Iris pigment epithelial cell (primary cell): Measurements from ENCODE around the gene CAPN8.

Source experiments
- DNase-seq: peaks from one replicate; pipeline ENCODE4 v3.0.0-alpha.2; 2011; ENCODE audit warnings: low read depth

The CAPN8 gene

DNA sequence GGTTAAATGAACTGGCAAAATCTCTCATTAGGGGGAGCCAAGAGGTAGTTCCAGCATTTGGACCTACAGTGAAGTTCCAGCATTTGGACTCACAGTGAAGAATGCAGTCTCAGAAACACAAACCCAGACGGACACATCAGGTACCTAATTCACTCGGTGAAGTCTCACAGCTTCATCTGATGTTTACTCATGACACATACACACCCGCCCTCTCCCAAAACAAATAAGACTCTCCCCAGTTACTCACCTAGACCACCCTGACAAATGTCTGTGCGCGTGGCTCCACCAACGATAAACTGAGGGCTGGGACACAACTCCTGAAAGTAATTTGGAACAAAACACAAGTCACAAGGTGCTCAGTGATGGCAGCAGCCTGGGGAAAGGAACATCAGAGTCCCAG lies 11.4 kb downstream of the CAPN8 start:
- DNase-seq, result no peak

DNA sequence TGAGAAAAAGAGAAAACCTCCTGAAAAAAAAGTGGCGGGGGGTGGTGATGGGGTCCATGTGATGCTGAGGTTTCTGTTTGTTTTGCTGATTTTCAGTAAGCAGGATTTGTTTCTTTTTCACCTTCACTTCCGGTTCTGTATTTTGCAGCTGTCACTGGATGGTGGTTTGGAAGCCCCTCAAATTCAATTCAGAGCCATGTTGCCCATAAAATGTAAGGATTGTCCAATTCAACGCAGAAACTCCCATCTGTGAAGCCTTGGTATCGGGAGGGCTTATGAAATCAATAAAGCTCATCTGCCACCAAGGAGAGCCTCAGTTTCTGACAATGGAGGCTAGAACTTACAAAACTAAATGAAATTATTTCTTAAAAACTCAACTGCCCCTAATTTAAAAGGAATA lies 12.1 kb downstream of the CAPN8 start:
- DNase-seq, result no peak

DNA sequence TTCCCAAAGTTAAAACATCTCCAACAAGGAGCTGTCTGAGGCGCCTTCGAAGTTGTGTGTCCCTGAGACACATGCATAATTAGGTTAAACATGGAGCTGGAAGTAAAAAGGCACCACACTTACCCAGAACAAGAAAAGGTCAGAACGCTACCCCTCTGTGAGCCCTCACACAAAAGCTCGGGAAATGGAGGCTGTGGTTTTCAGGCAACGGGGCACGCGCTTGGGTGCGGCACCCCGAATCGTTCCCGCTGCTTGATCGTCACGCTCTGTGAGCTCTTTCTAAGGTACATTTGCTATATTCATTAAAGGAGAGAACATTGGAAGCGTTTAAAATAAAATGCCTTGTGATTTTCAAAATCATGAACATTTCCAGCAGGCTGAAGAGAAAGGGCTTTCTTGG lies 12.5 kb downstream of the CAPN8 start:
- DNase-seq, result no peak

DNA sequence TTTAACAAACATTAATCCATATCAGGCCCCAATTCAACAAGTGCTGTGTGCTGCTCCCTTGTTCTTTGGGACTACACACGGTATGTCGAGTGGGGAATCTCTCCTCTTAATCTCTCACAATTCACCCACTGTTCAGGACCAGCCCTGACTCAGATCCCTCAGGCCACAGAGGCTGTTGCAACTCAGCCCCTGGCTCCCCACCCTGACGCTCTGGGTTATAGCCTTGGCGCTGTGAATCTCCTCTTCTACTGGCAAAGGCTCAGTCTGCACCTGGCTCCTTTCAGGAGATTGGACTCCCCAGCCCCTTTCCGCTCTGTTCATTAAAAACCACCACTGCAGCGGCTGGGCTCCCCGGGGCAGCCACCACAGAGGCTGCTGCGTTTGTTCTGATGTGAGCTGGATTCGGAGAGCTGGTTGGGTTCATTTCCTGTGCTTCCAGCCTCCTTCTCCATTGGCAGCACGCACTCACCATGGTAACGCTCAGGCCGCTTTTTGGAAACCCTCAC lies 13.0 kb downstream of the CAPN8 start:
- DNase-seq, result peak; percentile 18

DNA sequence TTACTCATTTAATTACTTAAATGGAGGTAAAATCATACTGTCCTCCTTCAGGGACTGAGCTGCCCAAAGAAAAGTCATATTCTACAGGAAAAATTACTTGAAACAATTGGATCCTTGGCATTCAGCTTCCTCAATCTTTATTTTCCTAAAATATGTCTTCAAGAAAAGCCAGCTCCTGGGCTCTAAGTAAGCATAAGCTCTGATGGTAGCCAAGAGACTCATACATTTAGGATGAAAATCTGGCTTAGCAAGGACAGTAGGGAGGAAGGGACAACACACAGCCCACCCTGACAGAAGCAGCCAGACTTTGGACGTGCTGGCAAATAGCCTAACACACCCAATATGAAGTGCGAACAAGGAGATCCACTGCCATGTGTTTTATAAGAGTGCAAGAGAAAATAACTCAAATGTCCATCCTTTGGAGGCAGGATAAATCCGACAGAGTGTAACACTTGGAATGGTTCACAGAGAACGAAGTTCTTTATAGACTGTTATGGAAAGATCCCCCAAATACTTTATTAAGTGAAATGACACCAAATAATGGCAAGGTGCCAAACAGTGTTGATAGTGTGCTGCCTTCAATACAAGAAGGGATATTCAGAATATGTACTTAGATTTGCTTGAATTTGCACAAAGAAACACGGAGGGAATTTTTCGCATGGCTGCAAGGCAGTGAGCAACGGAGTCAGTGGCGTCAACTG lies 14.1 kb downstream of the CAPN8 start:
- DNase-seq, result no peak

DNA sequence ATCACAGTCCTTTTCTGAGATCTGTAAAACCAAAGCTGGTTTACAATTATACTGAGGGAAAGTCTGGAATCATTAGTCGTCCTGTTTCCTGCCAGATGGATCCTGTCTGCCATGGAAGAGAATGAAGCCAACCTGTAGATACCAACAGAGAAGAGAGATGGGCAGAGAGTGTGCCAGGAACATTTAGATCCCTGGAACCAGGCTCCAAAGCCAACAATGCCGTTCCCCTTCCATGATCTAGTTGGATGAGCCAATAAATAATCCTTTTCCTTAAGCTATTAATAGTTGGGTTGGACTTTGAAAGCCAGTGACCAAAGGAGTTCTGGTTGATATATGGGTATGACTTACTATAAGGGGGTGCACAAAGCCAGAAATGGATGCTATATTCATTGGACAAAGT lies 15.0 kb downstream of the CAPN8 start:
- DNase-seq, result no peak

DNA sequence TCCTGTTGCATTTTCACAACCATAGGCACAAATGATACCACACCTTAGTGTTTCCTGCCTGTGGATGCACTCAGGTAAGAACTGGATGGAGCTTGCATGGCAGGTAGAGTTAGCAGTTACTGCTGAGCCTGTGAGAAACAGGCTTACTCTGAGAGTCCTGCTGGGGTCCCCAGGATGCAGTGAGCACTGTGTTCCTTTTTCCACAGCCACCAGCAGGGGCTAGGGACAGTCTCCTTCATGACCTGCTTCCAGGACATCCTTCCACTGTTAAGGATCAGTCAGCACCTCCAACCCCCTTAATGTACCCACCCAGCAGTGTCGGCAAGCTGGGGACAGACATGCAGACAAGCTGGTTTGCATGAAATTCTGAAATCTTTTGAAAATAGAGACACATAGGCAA lies 16.3 kb downstream of the CAPN8 start:
- no peak for DNase-seq

DNA sequence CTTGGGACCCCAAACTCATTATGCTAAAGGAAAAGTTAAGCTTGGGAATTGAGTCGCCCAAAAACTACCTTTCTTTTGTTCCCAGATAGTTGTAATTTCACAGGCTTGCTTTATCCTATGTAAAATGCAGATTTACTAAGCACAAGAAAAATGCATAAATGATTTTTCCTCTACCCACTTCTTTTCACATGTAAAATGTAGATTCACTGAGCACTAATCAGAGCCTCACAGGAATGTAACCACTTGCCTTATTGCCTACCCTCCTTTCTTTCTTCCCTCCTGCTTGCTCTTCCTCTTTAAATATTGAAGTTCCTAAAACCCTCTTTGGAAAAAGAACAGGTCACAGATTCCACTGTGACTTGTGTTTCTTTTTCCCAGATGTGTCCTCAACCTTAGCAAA lies 18.3 kb downstream of the CAPN8 start:
- DNase-seq, result no peak

DNA sequence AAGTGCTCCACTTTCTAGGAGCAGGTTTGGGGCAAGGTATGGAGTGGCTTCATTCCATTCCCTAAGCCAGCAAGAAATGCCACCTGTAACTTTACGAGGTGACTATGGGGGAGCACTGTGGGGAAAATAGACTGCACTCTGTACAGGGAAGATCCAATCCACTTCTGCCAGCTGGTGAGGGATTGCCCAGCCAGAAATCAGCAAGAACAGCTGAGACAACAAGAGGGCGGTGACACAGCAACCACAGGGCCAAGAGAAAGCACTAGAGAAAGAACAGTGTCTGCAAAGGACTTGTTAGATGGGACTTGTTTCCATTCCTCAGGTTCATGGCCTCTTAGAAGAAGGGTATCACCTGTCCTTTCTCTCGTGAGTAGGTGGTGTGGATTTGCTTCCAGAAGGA lies 19.6 kb downstream of the CAPN8 start:
- DNase-seq, result no peak

DNA sequence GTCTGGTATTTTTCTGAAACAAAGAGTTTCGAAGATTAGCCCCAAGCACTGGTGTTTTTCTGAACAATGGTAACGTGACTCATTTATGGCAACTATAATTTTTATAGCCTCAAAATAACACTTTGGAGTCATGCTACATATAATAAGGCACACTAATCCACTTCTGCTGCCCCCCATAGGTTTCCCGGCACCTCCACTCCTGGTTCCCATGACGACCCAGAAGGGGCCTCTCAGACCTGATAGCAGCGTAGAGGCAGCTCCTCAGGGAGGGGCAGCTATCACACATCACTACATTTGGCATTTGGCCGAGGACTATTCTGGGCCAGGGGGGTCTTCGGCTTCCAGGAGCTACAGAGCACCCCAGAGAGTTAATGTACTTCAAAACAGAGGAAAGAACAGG lies 23.3 kb downstream of the CAPN8 start:
- no peak for DNase-seq

DNA sequence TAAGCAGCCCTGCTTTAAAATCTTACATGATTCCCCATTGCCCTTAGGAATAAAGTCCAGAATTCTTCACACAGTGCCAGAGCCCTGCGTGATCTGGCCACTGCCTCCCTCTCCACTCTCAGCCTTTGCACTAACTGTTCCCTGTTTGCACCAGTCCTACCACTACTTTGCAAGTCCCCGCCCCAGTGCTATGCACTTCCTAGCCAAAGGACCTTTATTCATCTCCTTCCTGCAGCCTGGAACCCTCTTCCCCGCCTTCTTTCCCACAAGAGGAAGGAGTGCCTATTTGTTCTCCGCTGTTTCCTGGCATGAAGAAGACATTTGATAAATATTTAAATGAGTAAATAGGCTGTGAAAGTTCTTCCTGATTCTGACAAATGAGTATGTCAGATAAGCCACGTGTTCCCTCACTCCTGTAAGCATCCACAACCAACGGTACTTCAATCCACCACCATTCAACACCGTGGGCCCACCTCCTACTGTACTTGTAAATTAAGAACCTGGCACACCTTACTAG lies 23.9 kb downstream of the CAPN8 start:
- DNase-seq, result no peak

DNA sequence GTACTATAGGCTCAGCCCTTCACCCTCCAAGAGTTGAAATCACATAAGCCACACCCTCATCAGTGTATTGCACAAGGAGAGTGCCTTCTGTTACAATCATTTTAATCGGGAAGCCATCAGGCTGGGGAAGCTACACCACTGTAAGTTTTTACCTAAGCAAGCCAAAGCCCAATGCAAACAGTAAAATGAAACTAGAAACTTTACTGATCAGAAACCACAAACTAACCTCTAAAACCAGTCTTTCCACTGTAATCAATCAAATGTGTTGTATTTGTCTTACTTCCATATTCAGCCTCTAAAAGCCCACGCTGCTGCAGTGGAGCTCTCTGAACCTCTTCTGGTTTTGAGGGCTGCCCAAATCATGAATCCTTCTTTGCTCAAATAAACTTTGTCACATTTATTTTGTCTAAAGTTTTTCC lies 26.2 kb downstream of the CAPN8 start:
- no peak for DNase-seq

DNA sequence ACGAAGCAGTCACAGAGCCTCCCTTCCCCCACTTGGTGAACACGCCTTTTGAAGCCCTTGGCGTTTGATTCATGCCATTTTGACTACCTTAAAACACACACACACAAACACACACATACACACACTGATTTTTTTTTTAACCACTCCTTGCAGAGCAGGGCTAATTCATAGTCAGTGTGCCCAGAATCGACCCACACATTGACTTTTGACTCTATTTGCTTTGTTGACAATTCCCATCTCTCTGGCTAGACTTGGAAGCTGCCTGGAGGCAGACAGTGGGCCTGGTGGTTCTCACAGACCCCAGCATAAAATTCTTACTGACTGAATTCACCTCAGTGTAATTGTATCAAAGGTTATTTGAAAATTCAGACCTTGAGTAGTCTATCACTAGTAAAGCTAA lies 30.3 kb downstream of the CAPN8 start:
- no peak for DNase-seq

DNA sequence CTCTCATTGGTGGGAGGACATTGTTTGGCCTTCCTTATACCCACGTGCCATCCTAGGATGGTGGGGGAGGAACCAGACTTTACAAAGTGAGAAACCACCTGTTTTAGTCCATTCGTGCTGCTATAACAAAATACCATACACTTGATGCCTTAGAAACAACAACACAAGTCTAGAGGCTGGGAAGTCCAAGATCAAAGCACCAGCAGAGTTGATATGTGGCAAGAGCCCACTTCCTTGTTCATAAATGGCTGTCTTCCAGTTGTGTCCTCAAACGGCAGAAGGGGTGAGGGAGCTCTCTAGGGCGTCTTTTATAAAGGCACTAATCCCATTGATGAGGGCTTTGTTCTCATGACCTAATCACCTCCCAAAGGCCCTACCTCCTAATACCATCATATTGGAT lies 31.1 kb downstream of the CAPN8 start:
- no peak for DNase-seq

DNA sequence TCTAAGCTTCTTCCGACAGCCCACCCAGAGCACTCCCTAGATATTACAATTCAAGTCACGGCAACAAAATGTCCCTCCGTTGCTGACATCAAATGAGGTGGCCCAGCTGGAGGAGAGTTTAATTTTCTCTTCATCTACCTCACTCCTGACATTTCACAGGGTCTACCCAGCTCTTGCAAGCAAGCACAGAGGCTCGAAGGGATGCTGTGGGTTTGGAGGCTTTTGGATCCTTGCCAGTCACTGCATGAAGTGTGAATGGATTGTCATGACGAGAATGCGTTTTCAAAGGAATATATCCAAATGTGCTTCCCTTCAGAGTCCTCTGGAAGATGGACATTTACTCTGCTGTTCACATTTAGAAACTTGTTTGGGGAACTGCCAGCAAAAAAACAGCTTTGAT lies 33.5 kb downstream of the CAPN8 start:
- no peak for DNase-seq

DNA sequence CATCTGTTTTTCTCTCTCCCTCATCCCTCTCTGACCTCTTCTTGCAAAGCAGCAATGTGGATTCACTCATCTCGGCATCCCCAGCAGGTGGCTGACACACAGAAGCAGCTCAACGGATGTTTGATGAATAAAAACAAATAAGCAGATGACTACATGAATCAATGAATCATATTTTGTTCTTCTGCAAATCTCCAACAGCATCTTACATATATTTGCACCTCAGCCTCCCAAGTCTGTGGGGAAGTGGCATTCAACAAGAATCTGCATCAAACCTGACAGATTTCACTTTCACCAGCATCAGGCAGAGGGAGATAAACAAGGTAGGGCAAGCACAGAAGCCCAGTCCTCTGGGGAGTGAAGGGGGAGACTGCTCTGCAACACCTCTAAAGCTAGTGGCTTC lies 34.0 kb downstream of the CAPN8 start:
- peak; percentile 4 for DNase-seq

DNA sequence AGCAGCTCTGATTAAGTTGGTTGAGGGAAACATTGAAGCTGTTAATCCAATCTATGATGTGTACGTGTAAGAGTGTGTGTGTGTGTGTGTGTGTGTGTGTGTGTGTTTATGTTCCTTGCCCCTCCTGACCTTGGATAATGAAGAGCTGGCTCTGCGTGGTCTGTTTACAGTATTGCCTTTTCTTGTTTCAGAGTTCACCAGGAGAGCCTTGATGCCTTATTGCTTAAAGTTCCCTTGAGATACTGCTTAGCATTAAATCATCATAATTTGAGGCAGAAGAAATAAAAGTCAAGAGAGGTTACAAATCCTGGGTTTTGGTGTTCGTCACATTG lies 36.4 kb downstream of the CAPN8 start:
- DNase-seq, result no peak

DNA sequence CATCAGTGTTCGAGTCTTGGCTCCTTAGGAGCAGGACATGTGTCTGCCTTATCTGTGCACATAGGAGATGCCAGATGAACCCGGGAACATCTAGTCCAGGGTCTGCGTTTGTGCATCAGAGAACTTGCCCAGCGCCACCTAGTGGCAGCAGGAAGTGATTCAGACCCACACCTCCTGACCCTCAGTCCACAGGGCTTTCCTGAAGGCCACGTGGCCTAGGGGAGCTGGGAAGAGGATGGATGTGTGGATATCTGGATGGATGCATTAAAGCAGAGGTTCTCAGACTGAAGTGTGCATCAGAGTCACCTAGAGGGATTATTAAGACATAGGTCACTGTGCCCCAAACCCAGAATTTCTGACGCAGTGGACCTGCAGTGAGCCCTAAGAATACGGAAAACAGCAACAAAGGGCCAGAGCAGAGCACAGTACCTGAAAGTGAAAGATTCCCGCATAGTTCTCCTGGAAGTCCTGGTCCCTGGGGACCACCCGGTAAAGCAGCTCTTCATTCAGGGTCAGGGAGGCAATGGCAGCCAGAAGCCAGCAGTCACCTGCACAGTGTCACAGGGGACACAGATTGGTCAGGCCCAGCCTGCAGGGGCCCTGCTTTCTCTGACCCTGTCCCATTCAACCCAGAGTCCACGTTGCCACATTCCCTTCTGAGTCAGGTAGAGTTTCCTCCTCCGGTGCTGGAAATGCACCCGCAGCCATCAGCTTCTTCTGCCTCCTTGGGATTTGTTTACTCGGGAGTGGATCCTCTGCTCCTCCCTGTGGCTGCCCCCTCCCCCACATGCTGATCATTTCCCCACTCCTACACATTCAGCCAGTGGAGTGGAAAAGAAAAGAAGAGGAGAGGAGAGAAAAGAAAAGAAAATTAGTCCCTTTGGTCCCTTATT lies 37.0 kb downstream of the CAPN8 start:
- peak; percentile 10 for DNase-seq

DNA sequence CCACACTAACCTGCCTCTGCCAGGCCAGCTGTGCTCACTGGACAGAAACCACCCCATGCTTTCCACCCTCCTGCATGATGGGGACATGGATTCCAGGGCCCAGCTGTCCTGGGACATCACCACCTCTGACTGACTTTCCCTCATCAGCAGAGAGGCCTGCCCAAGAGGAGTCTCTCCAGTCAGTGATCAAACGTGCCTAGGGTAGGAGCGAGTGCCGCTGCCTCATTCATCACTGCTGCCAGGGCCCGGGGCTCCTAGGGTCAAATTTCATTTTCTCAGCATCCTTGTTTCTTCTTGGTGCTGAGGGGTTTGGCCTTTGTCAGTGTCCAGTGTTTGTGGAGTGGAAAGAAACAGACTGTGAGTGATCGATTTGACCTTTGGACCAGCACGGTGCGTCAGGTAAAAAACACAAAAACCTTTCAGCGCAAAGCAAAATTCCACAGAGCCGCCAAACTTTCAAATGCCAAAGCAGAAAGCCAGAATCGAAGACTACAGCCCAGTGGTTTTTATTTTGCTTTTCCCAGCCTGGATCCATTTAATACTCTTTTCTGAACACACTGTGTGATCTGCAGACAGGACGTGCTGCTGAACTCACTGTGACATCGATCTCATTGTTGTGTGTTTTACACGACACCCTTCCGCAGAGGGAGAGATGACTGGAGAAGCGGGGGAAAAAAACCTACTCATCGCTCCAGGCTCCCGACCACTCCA lies 43.2 kb downstream of the CAPN8 start:
- no peak for DNase-seq

DNA sequence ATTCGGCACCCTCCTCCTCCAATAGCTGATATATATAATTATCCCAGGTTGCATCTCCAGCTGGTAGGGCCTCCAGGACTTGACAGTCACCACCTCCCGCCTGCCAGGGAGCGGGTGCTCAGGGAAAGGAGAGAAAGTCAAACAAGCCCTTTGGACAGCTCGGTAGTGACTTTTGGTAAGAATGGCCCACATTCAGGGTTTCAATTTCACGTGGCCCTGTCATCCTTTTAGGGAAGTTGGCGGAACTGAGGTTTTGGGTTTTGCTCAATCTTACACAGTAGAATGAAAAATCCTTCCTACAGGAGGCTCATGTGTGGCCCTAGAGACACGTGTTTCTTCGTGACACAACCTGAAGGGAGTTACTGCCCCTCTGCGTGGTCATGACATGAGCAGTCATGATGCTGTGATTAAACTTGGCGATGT lies 44.2 kb downstream of the CAPN8 start:
- DNase-seq, result no peak

DNA sequence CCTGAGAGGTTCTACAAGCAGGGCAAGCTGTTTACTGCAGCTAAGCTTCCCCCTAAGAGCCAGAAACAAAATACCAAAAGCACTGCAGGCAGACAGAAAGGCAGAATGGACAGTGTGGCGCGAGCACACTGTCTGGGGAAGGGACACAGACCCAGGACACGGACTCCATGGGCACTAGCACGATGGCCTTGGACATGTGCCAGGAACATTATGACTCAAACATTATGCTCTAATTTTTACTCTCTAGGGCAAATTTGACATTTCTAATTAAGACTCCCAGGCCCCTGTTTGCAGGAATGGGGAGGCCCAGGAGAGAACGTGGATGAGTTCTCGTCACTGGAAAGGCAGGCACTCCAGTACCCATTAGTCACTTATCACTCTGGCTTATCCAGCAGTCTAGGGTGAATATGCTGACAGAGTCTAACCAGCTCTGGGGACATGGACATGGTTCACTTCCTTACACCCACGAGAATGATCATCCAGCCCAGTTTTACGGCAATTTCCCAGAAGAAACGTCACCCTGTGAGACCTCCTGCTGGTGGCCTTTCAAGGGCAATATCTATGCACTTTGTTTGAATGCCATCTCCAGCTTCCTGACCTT lies 45.1 kb downstream of the CAPN8 start:
- no peak for DNase-seq

DNA sequence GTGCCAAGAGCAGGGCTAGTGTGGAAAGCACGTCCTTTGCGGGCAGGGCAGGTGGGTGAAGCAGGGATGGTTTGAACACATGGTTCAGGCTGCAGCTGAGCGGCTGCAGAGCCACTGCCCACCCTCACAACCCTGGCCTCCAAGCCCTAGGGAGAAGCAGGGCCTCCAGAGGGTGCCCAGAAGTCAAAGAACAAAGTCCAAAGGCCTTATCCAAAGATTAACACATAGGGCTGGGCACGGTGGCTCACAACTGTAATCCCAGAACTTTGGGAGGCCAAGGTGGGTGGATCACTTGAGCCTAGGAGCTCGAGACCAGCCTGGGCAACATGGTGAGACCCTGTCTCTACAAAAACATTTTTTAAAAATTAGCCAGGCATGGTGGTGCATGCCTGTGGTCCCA lies 46.8 kb downstream of the CAPN8 start:
- DNase-seq, result no peak
